PC-9 (cell line): ENCODE measurements around the gene DYRK2. TPM values are rescaled to one million over a fixed set of nuclear protein-coding genes. Genes with fewer than 3 reads are reported as not detected.

Experiments
- BruUV-seq: library from RNA; stranded (reverse); fragments of 400-500 nt; replicated peaks from 2 replicates; lab custom pipeline; 2021; lab: Mats Ljungman, UMichigan
- CTCF ChIA-PET: fragments of 300-600 bp; sonication (Branson Sonifier 250); formaldehyde crosslinking; loops from one replicate; lab custom pipeline; 2022; ENCODE audit warnings: antibody characterized with exemption; lab: Charles Lee
- POLR2A ChIA-PET: fragments of 300-600 bp; sonication (Branson Sonifier 250); formaldehyde crosslinking; loops from one replicate; lab custom pipeline; 2022; ENCODE audit warnings: antibody characterized with exemption; ENCODE audit not compliant: unreplicated experiment; lab: Charles Lee
- DNase-seq, 2 experiments: peaks; one replicate each; pipeline versions ENCODE4 v3.0.0 to v3.0.0-alpha.2; 2015 to 2022; ENCODE audit warnings: mixed read lengths in 1 of 2
- H2AFZ ChIP-seq: fragments of 200-600 bp; sonication (generic); 2 replicates; pipeline ENCODE4 v1.8.1; 2017; ENCODE audit warnings: antibody characterized with exemption
- H3F3A ChIP-seq: fragments of 200-600 bp; sonication (generic); 2 replicates; pipeline ENCODE4 v1.8.1; 2017; ENCODE audit warnings: antibody characterized with exemption, mild to moderate bottlenecking, low read depth; ENCODE audit not compliant: insufficient read depth
- H3K27ac ChIP-seq: fragments of 200-600 bp; sonication (generic); 2 replicates; pipeline ENCODE4 v1.6.1; 2016; ENCODE audit warnings: mixed run types
- H3K27me3 ChIP-seq: fragments of 200-600 bp; sonication (generic); 2 replicates; pipeline ENCODE4 v1.6.1; 2016; ENCODE audit warnings: low read depth, mixed run types; ENCODE audit not compliant: insufficient read depth
- H3K36me3 ChIP-seq: fragments of 200-600 bp; sonication (generic); 2 replicates; pipeline ENCODE4 v1.6.1; 2016; ENCODE audit warnings: low read depth, mixed run types
- H3K4me1 ChIP-seq: fragments of 200-600 bp; sonication (generic); replicated peaks from 2 replicates; pipeline ENCODE4 v1.6.1; 2016; ENCODE audit warnings: mixed run types; ENCODE audit not compliant: insufficient read depth
- H3K4me2 ChIP-seq: fragments of 200-600 bp; sonication (generic); 2 replicates; pipeline ENCODE4 v1.6.1; 2017; ENCODE audit warnings: mixed run types
- H3K4me3 ChIP-seq: fragments of 200-600 bp; sonication (generic); 2 replicates; pipeline ENCODE4 v1.6.1; 2016; ENCODE audit warnings: mixed run types
- H3K79me2 ChIP-seq: fragments of 200-600 bp; sonication (generic); 2 replicates; pipeline ENCODE4 v1.6.1; 2017; ENCODE audit warnings: low read depth, mixed run types
- H3K9me2 ChIP-seq: fragments of 200-600 bp; sonication (generic); 2 replicates; pipeline ENCODE4 v1.8.1; 2017; ENCODE audit warnings: mild to moderate bottlenecking; ENCODE audit not compliant: insufficient read depth
- H3K9me3 ChIP-seq: fragments of 200-600 bp; sonication (generic); 2 replicates; pipeline ENCODE4 v1.8.1; 2016; ENCODE audit warnings: low read depth; ENCODE audit not compliant: insufficient read depth
- H4K20me1 ChIP-seq: fragments of 200-600 bp; sonication (generic); 2 replicates; pipeline ENCODE4 v1.8.1; 2017; ENCODE audit not compliant: insufficient read depth
- EZH2 ChIP-seq: fragments of 200-600 bp; sonication (generic); IDR thresholded peaks from 2 replicates; pipeline ENCODE4 v1.8.0; 2017; ENCODE audit warnings: antibody characterized with exemption, low read depth
- intact Hi-C: fragments of 100-400 bp; cut with micrococcal nuclease; formaldehyde crosslinking; loops from one replicate; pipeline ENCODE4 v1.10.0; 2022; ENCODE audit not compliant: unreplicated experiment
- total RNA-seq: library from RNA; stranded (reverse); gene quantifications from 2 replicates; pipeline ENCODE4 v1.2.3, GENCODE V29; 2021
- TF ChIP-seq, protein P1 (sequence below): fragments of 200-600 bp; sonication (generic); conservative IDR thresholded peaks from 2 replicates; pipeline ENCODE4 v1.6.1; 2017; ENCODE audit warnings: mixed run types, antibody characterized with exemption, mild to moderate bottlenecking, moderate library complexity

Gene DYRK2
- total RNA-seq, 1 experiment from 2014 or later = 42.9 TPM

DNA sequence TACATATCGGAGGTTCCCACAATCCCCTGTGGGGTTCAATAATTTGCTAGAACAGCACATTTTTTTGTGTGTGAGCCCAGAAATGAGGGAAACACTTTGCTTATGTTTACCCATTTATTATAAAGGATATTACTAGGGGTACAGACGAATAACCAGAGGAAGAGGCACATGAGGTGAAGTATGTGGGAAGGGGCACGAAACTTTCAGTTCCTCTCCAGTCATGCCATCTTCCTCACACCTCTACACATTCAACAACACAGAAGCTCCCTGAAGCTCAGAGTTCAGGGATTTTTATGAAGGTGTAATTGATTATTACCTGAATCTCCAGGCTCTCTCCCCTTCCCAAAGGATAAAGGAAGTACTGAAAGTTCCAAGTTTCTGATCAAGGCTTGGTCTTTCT, 30.2 kb upstream of the DYRK2 start:
- intact Hi-C loops = no loop called here
- no peaks in the 10 kb centered on the region for H4K20me1 ChIP-seq
- H3K36me3 ChIP-seq = no peaks in the 10 kb centered on the region
- no peak for DNase-seq
- H3K79me2 ChIP-seq = no peaks in the 10 kb centered on the region
- POLR2A ChIA-PET = interaction anchor here (0.6 to 0.7 kb wide), 2 partner anchors 223 to 815 kb away, joined by 4 to 5 read pairs; no protein-coding TSS in a partner anchor
- H3K9me2 ChIP-seq = no peaks in the 10 kb centered on the region
- no peaks in the 10 kb centered on the region for H3F3A ChIP-seq
- no peak overlapping the region for H3K4me3 ChIP-seq
- H3K4me2 ChIP-seq = no peak overlapping the region
- no TSS peak for BruUV-seq
- no peaks in the 10 kb centered on the region for H3K4me1 ChIP-seq
- no peak for TF ChIP-seq EZH2
- TF ChIP-seq, protein P1, sequence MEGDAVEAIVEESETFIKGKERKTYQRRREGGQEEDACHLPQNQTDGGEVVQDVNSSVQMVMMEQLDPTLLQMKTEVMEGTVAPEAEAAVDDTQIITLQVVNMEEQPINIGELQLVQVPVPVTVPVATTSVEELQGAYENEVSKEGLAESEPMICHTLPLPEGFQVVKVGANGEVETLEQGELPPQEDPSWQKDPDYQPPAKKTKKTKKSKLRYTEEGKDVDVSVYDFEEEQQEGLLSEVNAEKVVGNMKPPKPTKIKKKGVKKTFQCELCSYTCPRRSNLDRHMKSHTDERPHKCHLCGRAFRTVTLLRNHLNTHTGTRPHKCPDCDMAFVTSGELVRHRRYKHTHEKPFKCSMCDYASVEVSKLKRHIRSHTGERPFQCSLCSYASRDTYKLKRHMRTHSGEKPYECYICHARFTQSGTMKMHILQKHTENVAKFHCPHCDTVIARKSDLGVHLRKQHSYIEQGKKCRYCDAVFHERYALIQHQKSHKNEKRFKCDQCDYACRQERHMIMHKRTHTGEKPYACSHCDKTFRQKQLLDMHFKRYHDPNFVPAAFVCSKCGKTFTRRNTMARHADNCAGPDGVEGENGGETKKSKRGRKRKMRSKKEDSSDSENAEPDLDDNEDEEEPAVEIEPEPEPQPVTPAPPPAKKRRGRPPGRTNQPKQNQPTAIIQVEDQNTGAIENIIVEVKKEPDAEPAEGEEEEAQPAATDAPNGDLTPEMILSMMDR = no peak
- CTCF ChIA-PET = no interaction called here
- H3K9me3 ChIP-seq = 0 out of 2 replicates have a peak, but pooled peaks cover 8% of the 10 kb centered on the region
- H3K27me3 ChIP-seq = no peaks in the 10 kb centered on the region
- H3K27ac ChIP-seq = no peak overlapping the region
- H2AFZ ChIP-seq = no peak overlapping the region

DNA sequence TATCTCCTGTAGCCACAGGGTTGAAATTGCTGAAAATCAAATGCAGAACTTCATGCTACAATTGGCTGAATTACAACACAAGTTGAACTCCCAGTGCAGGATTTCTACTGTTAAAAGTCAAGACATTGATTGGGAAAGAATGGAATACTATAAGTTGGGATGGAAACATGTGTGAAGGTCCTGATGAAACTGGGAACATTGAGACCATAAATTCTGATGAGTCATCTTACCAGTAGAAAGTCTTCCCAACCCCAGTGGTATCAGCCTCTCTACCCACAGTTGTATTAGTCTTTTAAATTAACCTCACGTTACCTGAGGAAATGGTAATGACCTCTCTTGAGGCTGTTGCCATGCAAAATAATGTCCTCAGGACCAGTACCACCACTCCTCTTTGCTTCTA, 27.4 kb upstream of the DYRK2 start:
- TF ChIP-seq EZH2 = no peak
- TF ChIP-seq, protein P1 = no peak
- CTCF ChIA-PET = no interaction called here
- Histone ChIP-seq H4K20me1 (no peaks in the 10 kb centered on the region), H3K4me3 (no peak overlapping the region), H3K36me3 (no peaks in the 10 kb centered on the region), H3K27me3 (no peaks in the 10 kb centered on the region), H3K27ac (no peak overlapping the region), H3K9me2 (no peaks in the 10 kb centered on the region), H3K4me1 (no peaks in the 10 kb centered on the region), H3K9me3 (0 out of 2 replicates have a peak, but pooled peaks cover 8% of the 10 kb centered on the region), H3F3A (no peaks in the 10 kb centered on the region), H3K4me2 (no peak overlapping the region), H3K79me2 (no peaks in the 10 kb centered on the region), H2AFZ (no peak overlapping the region)
- intact Hi-C loops = no loop called here
- POLR2A ChIA-PET = no interaction called here
- no TSS peak for BruUV-seq
- DNase-seq = no peak

DNA sequence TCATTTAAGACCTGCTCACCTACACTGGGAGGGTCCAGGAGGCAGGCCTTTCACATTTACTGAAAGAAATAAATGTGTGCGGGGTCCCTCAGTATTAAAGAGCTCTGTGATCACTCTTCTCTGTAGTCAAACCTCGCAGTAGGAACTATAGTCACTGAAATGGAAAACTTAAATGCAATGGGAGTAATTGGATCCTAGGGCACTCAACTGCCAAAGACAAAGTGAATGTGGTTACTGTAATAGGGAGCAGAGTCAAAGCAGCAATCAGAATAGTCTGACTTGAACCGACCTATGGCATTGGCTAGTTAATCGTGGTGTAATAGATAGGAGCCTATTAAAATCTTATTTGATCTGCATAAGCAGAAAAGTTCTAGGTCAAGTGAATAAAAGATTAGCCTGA, 26.6 kb upstream of the DYRK2 start:
- Histone ChIP-seq H3K36me3 (no peaks in the 10 kb centered on the region), H3K27ac (no peak overlapping the region), H3K9me3 (0 out of 2 replicates have a peak, but pooled peaks cover 8% of the 10 kb centered on the region), H3K79me2 (no peaks in the 10 kb centered on the region), H3K4me1 (no peaks in the 10 kb centered on the region), H4K20me1 (no peaks in the 10 kb centered on the region), H3K27me3 (no peaks in the 10 kb centered on the region), H3K4me3 (no peak overlapping the region), H3K4me2 (no peak overlapping the region), H2AFZ (no peak overlapping the region), H3F3A (no peaks in the 10 kb centered on the region), H3K9me2 (no peaks in the 10 kb centered on the region)
- DNase-seq = no peak
- intact Hi-C loops = no loop called here
- POLR2A ChIA-PET = no interaction called here
- no TSS peak for BruUV-seq
- CTCF ChIA-PET = no interaction called here
- no peak for TF ChIP-seq EZH2
- TF ChIP-seq, protein P1 = no peak
